HFF-Myc (cell line): ENCODE data around the gene SPOCD1.

Source experiments
- DNase-seq: peaks from one replicate; pipeline ENCODE4 v3.0.0-alpha.2; 2011; ENCODE audit warnings: low read depth; ENCODE audit errors: extremely low read depth
- H3K4me3 ChIP-seq: replicated peaks from 2 replicates; pipeline ENCODE4 v1.5.1; 2011; ENCODE audit warnings: low read depth, mild to moderate bottlenecking, control low read depth, low read length
- TF ChIP-seq, protein P1 (sequence below): IDR thresholded peaks from 2 replicates; pipeline ENCODE4 v1.5.1; 2012; ENCODE audit warnings: mild to moderate bottlenecking, low read depth, low read length, control low read depth; ENCODE audit errors: missing control alignments

SPOCD1 gene

DNA sequence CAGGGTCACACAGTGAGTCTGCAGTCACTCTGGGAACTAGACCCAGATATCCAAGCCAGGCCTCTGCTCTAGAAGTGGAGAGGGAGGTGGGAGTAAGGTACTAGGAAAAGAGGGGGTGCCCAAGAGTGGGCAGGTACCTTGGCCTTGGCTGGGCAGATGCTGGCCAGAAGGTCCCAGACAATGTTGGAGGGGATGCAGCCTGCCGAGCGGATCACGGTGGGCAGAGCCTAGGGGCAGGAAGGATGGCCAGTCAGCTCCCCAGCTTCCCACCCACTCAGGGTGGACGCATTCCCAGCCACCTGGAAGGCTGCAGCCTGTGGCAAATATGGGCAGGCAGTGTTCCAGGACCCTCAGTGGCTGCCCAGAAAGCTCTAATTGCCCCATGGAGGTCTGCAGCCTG lies 23.3 kb downstream of the SPOCD1 start:
- no peak overlapping the region for H3K4me3 ChIP-seq
- DNase-seq = no peak
- TF ChIP-seq, protein P1, sequence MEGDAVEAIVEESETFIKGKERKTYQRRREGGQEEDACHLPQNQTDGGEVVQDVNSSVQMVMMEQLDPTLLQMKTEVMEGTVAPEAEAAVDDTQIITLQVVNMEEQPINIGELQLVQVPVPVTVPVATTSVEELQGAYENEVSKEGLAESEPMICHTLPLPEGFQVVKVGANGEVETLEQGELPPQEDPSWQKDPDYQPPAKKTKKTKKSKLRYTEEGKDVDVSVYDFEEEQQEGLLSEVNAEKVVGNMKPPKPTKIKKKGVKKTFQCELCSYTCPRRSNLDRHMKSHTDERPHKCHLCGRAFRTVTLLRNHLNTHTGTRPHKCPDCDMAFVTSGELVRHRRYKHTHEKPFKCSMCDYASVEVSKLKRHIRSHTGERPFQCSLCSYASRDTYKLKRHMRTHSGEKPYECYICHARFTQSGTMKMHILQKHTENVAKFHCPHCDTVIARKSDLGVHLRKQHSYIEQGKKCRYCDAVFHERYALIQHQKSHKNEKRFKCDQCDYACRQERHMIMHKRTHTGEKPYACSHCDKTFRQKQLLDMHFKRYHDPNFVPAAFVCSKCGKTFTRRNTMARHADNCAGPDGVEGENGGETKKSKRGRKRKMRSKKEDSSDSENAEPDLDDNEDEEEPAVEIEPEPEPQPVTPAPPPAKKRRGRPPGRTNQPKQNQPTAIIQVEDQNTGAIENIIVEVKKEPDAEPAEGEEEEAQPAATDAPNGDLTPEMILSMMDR = no peak

DNA sequence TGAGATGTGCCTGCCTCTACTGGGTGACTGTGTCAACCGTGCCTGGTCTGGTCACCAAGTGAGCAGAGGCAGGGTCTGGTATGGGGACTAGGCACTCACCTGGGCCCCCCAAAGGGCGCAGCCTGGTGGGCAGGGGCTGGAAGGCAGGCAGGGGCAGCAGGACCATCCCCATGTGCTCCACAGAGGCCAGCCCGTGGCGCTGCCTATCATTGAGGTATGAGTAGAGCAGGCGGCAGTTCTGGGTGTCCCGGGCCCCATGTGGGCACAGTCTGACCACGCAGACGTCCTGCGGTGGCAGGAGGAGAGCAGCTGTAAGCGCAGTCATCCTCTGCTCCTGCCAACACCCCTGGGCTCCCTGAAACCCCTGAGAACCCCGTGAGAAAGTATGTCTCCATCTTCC lies 23.7 kb downstream of the SPOCD1 start:
- no peak overlapping the region for H3K4me3 ChIP-seq

DNA sequence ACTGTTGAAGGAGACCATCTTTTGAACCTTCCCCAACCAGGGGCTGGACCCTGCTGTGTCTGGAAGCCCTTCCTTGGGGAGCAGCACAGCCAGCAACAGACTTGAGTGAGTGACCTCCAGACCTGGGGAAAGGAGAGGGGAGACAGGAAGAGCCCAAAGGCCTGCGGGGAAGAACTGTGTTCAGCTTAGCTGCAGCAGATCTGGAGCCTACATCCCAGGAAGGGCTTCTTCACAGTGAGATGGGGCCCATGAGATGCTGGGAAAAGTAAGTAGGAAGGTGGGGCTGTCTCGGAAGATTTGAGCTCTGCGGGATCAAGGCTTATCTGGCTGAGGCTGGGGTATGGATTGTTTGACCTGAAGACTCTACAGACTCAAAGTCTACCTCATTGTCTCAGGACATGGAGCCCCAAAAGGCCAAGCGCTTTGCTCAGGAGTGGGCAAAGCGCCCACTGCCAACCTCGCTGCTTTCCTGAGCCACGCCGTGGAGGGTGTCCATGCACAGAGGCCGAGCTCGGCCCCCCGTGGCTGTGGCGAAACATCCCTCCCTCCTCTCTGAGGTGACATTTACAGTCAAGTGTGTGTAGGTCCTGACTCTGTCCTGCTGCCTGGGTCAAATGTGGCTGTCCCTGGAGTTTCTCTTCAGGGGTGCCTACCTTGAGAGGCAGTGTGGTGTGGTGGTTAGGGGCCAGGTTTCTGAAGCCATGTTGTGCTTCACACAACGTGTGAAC lies 24.5 kb downstream of the SPOCD1 start:
- TF ChIP-seq, protein P1 = no peak
- DNase-seq = no peak
- H3K4me3 ChIP-seq = no peak overlapping the region

More for the DNA sequence above, 23.7 kb downstream of the SPOCD1 start:
- TF ChIP-seq, protein P1 = no peak
- DNase-seq = no peak

DNA sequence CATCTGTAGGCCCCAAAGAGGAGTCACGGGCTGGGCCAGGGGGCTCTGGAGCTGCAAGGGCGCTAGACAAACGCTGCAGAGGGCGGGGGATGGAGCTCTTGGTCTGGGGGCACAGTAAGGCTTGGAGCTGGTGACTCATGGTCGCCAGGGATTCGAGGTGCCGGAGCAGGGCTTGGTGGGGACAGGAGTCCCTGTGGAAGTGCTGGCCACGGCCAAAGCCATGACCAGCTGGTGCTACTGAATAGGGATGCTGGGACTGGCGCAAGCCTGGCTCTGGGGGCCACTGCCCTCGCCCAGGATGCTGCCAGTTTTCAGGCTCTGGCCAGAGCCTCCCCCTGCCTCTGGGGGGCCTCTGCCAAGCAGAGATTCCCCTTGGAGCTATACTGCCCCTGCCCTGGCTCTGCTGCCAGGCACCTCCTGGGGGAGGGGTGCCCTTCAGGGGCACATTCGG lies 25.2 kb downstream of the SPOCD1 start:
- TF ChIP-seq, protein P1 = no peak
- no peak for DNase-seq
- H3K4me3 ChIP-seq = no peak overlapping the region

DNA sequence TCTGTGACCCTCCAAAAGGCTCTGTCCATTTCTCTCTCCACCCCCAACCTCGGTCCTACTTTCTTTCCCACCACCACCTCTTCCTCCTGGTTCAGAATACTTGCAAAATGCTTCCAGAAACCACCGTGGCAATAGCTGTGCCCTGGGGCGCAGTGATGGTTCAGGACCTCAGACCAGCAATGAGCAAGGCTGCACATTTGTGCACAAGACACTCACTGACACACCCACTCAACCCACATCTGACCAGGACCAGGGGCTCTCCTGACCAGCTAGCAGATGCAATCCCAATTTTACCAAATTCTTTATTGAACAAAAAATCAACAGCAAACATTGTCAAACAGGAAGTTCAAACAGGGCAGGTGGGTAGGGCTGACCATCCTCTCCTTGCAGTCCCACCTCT lies 25.7 kb downstream of the SPOCD1 start:
- H3K4me3 ChIP-seq = no peak overlapping the region
- DNase-seq = no peak
- TF ChIP-seq, protein P1 = no peak

DNA sequence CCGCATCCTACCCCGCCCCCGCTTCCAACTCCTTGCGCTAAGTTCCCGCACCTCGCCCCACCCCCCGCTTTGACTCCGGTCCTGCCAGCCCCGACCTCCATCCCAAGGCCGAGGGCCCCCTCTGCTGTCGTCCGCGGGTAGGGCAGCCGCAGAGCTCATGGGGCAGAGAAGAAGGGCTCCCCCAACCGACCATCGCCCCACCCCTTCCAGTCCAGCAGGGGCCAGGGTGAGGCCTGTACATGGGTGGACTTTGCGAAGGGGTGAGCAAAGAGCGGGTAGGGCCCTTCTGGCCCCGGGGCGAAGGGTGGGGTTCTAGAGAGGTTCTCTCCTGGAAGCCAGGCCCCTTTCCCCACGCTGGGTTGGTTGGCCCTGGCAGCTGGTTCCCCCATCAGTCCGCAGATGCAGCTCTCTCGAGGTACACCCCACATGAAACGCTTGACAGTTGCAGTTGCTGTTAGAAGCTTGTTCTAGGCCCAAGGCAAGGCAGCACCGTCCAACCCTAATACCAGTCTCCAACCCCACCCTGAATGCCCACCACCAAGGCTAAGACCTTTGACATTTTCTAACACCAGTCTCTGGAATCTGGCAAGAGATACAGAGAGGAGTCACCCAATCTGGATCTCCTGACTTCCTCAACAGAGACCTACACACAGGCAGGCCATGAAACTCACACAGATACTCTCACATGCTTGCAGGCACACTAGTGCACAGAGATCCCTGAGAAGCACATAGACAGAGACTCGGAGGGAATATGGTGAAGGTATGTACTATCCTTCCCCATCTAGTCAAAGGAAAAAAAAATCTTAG lies 26.4 kb downstream of the SPOCD1 start:
- peak overlapping the region; percentile 56 for H3K4me3 ChIP-seq
- TF ChIP-seq, protein P1 = peak; percentile 92

More for the DNA sequence above, 26.4 kb downstream of the SPOCD1 start:
- DNase-seq = peak; percentile 52
